Measurements from ENCODE around the gene CHRDL2.

Gene CHRDL2

GRCh38 chr11:74703211-74703610 lies 28.0 kb downstream of the CHRDL2 start:
- Histone ChIP-seq H4K20me1 (ENCODE audit: insufficient read depth, low read length) (no peaks in the 10 kb centered on the region), H3K4me3 (ENCODE audit: low read length) (no peak overlapping the region), H3K9ac (ENCODE audit: low read length) (no peak overlapping the region), H3K36me3 (replicated peaks; ENCODE audit: insufficient read depth, low read length) (no peaks in the 10 kb centered on the region), H3K4me1 (ENCODE audit: low read length) (no peaks in the 10 kb centered on the region), H3K27ac (ENCODE audit: low read length) (no peak overlapping the region), H3K9me2 (replicated peaks; ENCODE audit: insufficient read depth, low read length) (no peaks in the 10 kb centered on the region), H3F3A (ENCODE audit: insufficient read depth, low read length) (no peaks in the 10 kb centered on the region), H3K27me3 (replicated peaks; ENCODE audit: insufficient read depth, low read length) (no peaks in the 10 kb centered on the region), H2AFZ (ENCODE audit: low read length) (no peak overlapping the region), H3K9me3 (replicated peaks; ENCODE audit: insufficient read depth, low read length) (no peaks in the 10 kb centered on the region), H3K79me2 (ENCODE audit: low read length) (no peaks in the 10 kb centered on the region), H3K4me2 (ENCODE audit: low read depth, low read length) (no peak overlapping the region)
- DNase-seq = no peak
- TF ChIP-seq EZH2 (optimal IDR thresholded peaks at IDR 0.05; ENCODE audit: low read depth, low read length) (no peak), EZH2phosphoT487 (IDR thresholded peaks at IDR 0.05; ENCODE audit: low read length) (no peak), CTCF (IDR thresholded peaks at IDR 0.05; ENCODE audit: low read length) (no peak)

- no peaks in the 10 kb centered on the region for H3K27me3 ChIP-seq (replicated peaks; ENCODE audit: insufficient read depth, low read length)
- no peaks in the 10 kb centered on the region for H3K36me3 ChIP-seq (replicated peaks; ENCODE audit: insufficient read depth, low read length)
- no peaks in the 10 kb centered on the region for H3K9me2 ChIP-seq (replicated peaks; ENCODE audit: insufficient read depth, low read length)
- no peaks in the 10 kb centered on the region for H3K9me3 ChIP-seq (replicated peaks; ENCODE audit: insufficient read depth, low read length)
- no peak overlapping the region for H3K4me3 ChIP-seq (ENCODE audit: low read length)
- no peak for TF ChIP-seq EZH2phosphoT487 (IDR thresholded peaks at IDR 0.05; ENCODE audit: low read length)
- TF ChIP-seq CTCF (IDR thresholded peaks at IDR 0.05; ENCODE audit: low read length) = peak; percentile 91
- no peak overlapping the region for H3K4me2 ChIP-seq (ENCODE audit: low read depth, low read length)
- peak overlapping the region; percentile 51 for H2AFZ ChIP-seq (ENCODE audit: low read length)
- H3K27ac ChIP-seq (ENCODE audit: low read length) = no peak overlapping the region
- H3K9ac ChIP-seq (ENCODE audit: low read length) = no peak overlapping the region
- H3K4me1 ChIP-seq (ENCODE audit: low read length) = no peaks in the 10 kb centered on the region
- DNase-seq = peak; percentile 75
- H4K20me1 ChIP-seq (ENCODE audit: insufficient read depth, low read length) = no peaks in the 10 kb centered on the region
- H3F3A ChIP-seq (ENCODE audit: insufficient read depth, low read length) = no peaks in the 10 kb centered on the region
- H3K79me2 ChIP-seq (ENCODE audit: low read length) = no peaks in the 10 kb centered on the region
These were observed 28.7 kb downstream of the CHRDL2 start for GRCh38 chr11:74702383-74703007.

- peak; percentile 20 for DNase-seq
- Histone ChIP-seq H3K9me2 (replicated peaks; ENCODE audit: insufficient read depth, low read length) (no peaks in the 10 kb centered on the region), H3K4me1 (ENCODE audit: low read length) (no peaks in the 10 kb centered on the region), H4K20me1 (ENCODE audit: insufficient read depth, low read length) (no peaks in the 10 kb centered on the region), H3K4me2 (ENCODE audit: low read depth, low read length) (peak overlapping the region; percentile 2; the same call in 1 of the 2 replicates), H3F3A (ENCODE audit: insufficient read depth, low read length) (no peaks in the 10 kb centered on the region), H3K4me3 (ENCODE audit: low read length) (no peak overlapping the region), H2AFZ (ENCODE audit: low read length) (no peak overlapping the region), H3K27me3 (replicated peaks; ENCODE audit: insufficient read depth, low read length) (no peaks in the 10 kb centered on the region), H3K36me3 (replicated peaks; ENCODE audit: insufficient read depth, low read length) (no peaks in the 10 kb centered on the region), H3K79me2 (ENCODE audit: low read length) (no peaks in the 10 kb centered on the region), H3K9me3 (replicated peaks; ENCODE audit: insufficient read depth, low read length) (no peaks in the 10 kb centered on the region), H3K27ac (ENCODE audit: low read length) (no peak overlapping the region), H3K9ac (ENCODE audit: low read length) (no peak overlapping the region)
- TF ChIP-seq EZH2phosphoT487 (IDR thresholded peaks at IDR 0.05; ENCODE audit: low read length) (no peak), CTCF (IDR thresholded peaks at IDR 0.05; ENCODE audit: low read length) (peak; percentile 52)
These were observed 29.9 kb downstream of the CHRDL2 start for GRCh38 chr11:74701351-74701750.

Measured in MM.1S (cell line).